GM12874 (cell line): ENCODE measurements around the gene STARD7.

ENCODE experiments used
- TF ChIP-seq, protein P1 (sequence below): IDR thresholded peaks from 2 replicates; pipeline ENCODE4 v1.5.1; 2011; ENCODE audit warnings: low read depth, mild to moderate bottlenecking, control low read depth, low read length, moderate library complexity; ENCODE audit not compliant: insufficient read depth

STARD7 gene

DNA sequence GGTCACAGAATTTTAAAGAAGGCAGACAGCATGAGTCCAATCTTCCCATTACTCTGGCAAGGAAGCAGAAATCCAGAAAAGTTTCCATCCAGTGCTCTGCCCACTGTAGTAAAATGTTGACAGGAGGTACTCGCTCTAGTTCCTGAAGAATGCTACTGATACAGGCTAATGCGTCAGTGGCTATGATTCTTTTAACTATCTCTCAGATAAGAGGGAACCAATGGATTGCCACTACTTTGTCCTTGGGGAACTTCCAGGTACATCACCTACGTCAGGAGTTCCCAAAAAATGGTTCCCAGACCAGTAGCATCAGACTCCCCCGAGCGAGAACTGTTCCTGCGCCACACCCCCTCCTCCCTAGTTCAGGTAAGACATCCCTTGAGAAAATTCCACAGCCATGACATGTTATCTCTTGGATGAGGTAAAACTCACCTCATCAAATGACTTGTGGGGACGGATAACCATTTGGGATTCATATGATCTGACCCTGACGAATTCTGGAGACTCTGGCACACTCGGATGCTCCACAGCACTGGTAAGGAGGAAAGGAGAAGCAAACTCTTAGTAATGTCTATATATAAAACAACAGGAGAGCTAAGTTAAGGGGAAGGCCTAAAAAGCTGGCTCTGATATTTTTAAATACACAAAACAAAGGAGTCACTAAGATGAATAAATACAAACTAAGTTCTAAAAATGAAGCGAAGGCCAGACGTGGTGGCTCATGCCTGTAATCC is 16.5 kb downstream of the STARD7 start:
- TF ChIP-seq, protein P1, sequence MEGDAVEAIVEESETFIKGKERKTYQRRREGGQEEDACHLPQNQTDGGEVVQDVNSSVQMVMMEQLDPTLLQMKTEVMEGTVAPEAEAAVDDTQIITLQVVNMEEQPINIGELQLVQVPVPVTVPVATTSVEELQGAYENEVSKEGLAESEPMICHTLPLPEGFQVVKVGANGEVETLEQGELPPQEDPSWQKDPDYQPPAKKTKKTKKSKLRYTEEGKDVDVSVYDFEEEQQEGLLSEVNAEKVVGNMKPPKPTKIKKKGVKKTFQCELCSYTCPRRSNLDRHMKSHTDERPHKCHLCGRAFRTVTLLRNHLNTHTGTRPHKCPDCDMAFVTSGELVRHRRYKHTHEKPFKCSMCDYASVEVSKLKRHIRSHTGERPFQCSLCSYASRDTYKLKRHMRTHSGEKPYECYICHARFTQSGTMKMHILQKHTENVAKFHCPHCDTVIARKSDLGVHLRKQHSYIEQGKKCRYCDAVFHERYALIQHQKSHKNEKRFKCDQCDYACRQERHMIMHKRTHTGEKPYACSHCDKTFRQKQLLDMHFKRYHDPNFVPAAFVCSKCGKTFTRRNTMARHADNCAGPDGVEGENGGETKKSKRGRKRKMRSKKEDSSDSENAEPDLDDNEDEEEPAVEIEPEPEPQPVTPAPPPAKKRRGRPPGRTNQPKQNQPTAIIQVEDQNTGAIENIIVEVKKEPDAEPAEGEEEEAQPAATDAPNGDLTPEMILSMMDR = no peak

DNA sequence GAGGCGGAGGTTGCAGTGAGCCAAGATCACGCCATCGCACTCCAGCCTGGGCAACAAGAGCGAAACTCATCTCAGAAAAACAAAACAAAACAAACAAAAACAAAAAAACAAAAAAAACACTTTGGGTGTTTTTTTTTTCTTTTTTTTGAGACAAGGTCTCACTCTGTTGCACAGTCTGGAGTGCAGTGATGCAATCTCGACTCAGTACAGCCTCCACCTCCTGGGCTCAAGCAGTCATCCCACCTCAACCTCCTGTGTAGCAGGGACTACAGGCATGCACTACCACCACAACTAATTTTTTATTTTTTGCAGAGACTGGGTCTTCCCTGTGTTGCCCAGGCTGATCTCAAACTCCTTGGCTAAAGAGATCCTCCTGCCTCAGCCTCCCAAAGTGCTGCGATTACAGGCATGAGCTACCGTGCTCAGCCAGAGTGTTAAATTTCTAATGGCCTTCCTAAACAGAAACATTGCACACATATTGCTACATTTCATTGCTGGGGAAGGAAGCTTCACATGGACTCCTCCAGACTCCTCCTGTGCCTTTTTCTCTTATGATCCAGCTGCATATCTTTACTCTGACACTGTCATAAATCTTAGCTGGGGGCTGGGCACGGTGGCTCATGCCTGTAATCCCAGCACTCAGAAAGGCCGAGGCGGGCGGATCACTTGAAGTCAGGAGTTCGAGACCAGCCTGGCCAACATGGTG is 19.7 kb downstream of the STARD7 start:
- TF ChIP-seq, protein P1 = no peak

DNA sequence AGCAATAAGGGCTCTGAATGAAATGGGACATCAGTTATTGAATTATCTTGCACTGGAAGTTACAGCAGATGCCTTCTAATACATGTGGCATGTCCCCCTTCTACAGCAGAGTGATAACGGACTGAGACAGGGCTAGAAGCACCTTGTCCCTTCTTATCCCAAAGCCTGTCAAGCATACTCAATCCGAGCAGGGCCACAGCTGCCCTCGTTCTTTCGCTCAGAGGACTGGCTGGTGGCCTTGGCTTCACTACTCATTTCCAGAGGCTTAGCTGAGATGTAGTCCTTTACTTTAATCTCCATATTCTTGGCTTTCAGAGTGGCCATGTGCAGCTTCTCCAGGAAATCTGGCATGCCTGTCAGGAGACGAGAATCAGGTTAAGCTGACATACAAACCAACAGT is 22.1 kb downstream of the STARD7 start:
- TF ChIP-seq, protein P1 = no peak

DNA sequence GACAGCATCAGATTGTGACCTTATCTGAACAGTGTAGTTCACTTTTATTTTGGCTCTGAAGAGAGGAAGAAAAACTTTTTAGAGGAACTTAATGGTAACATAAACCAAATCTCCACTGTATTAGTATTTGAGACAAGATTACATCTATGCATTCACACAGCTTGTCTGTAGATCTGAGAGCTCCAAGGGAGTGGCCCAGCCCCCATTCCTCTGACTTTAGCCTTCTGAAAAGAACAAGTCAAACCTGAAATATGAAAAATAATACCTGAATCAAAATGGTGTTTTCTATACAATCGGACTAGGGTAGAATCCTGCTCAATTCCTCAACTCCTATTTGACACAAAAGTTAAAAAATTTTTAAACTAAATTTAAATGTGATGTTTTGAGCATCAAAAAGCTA is 23.1 kb downstream of the STARD7 start:
- TF ChIP-seq, protein P1 = no peak

DNA sequence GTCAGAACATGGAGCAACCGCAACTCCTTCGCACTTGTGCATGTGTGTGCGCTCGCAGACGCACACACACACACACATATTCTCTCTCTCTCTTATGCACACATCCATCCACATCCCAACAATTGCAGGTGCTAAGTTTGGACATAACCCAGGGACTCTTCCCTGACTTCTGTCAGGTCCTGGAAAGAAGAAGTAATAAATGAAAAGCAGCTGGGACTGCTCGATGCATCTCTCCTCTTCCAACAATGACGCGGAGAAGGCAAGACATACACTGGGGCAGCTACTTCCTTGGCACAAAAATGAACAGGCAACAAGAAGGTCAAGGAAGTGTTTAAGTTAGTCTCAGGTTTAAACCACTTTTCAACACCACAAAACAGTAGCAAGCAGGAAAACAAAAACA is 23.6 kb downstream of the STARD7 start:
- TF ChIP-seq, protein P1 = no peak

DNA sequence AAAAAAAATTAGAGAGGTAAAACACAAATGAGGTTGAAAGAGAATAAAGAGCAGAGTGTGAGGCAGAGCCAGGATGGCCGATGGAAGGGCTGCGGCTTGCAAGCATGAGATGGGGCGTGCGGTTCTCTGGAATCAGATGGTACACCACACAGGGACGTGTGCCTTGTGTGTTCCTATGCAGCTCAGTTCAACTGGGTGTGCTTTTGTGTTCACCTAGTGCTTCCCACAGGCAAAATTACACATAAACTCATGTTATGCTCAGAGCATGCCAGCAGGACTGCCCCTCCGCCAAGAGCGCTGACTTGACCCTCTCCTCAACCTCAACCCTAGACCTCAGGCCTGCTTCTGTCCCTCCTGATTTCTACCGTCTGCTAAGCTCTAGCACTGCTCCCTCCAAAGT is 24.4 kb downstream of the STARD7 start:
- TF ChIP-seq, protein P1 = no peak

DNA sequence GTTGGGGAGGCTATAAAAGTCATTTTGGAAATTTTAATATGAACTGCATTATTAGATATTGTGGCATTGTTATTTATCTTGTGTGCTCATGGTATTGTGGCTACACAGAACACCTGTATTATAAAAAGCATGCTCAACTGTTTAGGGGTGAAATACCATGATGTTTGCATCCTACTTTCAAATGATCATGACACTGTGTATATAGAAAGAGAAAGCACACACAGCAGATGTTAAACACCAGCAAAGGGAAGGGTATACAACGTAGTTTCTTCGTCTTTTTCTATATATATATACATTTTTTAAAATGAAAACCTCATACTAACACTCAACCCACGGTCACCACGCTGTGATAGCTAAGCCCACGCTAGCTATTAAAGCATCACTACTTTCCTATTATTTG is 27.1 kb downstream of the STARD7 start:
- TF ChIP-seq, protein P1 = no peak
